ENCODE data around the gene PRPF40A.

- no peak for TF ChIP-seq GABPA (tag; conservative IDR thresholded peaks at IDR 0.05; ENCODE audit: low read depth)
- no peak for TF ChIP-seq CTCF (IDR thresholded peaks at IDR 0.05 in 2 of 3, conservative IDR thresholded peaks at IDR 0.05 in 1 of 3; ENCODE audit: insufficient read depth in 2 of 3, low read depth in 1 of 3, low read length in 3 of 3)
- TF ChIP-seq ZNF644 (tag; IDR thresholded peaks at IDR 0.05; ENCODE audit: low read depth), result no peak
- TF ChIP-seq REST (IDR thresholded peaks at IDR 0.05; ENCODE audit: borderline replicate concordance), result no peak
- no peak for TF ChIP-seq REST (CRISPR knock-in tag; IDR thresholded peaks at IDR 0.05; ENCODE audit: low read depth)
- TF ChIP-seq HNRNPH1 (optimal IDR thresholded peaks at IDR 0.05; ENCODE audit: low read depth, low read length), result no peak
- TF ChIP-seq KLF1 (tag; IDR thresholded peaks at IDR 0.05), result no peak
- no peak for TF ChIP-seq DEAF1 (CRISPR knock-in tag; IDR thresholded peaks at IDR 0.05)
- TF ChIP-seq ZNF583 (CRISPR knock-in tag; IDR thresholded peaks at IDR 0.05), result no peak
- TF ChIP-seq SMARCB1 (IDR thresholded peaks at IDR 0.05; ENCODE audit: insufficient read length, low read depth), result no peak
Measured at GRCh38 chr2:152664725-152665124, 52.5 kb downstream of the PRPF40A start.
